ENCODE data around the gene ACSS1.

ACSS1 gene

GRCh38 chr20:25046181-25046641, 11.7 kb downstream of the ACSS1 start:
- no peak for DNase-seq (ENCODE audit: low spot score)

- DNase-seq (ENCODE audit: low spot score), result no peak
Measured at GRCh38 chr20:25045343-25045712, 12.6 kb downstream of the ACSS1 start.

- no peak for DNase-seq (ENCODE audit: low spot score)
Measured at GRCh38 chr20:25044660-25045342, 13.1 kb downstream of the ACSS1 start.

- no peak for DNase-seq (ENCODE audit: low spot score)
Measured at GRCh38 chr20:25044261-25044560, 13.7 kb downstream of the ACSS1 start.

GRCh38 chr20:25043499-25044260, 14.3 kb downstream of the ACSS1 start:
- no peak for DNase-seq (ENCODE audit: low spot score)

GRCh38 chr20:25042531-25043498, 15.1 kb downstream of the ACSS1 start:
- DNase-seq (ENCODE audit: low spot score), result no peak

- DNase-seq (ENCODE audit: low spot score), result no peak
Measured at GRCh38 chr20:25041813-25042530, 16.0 kb downstream of the ACSS1 start.

- peak; percentile 70 for DNase-seq (ENCODE audit: low spot score)
Measured at GRCh38 chr20:25040438-25040831, 17.5 kb downstream of the ACSS1 start.

GRCh38 chr20:25039697-25040437, 18.1 kb downstream of the ACSS1 start:
- DNase-seq (ENCODE audit: low spot score), result peak; percentile 74

GRCh38 chr20:25038591-25039015, 19.3 kb downstream of the ACSS1 start:
- DNase-seq (ENCODE audit: low spot score), result no peak

- DNase-seq (ENCODE audit: low spot score), result no peak
Measured at GRCh38 chr20:25038103-25038410, 19.9 kb downstream of the ACSS1 start.

GRCh38 chr20:25037288-25038102, 20.4 kb downstream of the ACSS1 start:
- DNase-seq (ENCODE audit: low spot score), result no peak

- DNase-seq (ENCODE audit: low spot score), result no peak
Measured at GRCh38 chr20:25036331-25036936, 21.5 kb downstream of the ACSS1 start.

GRCh38 chr20:25035921-25036320, 22.0 kb downstream of the ACSS1 start:
- DNase-seq (ENCODE audit: low spot score), result no peak

- no peak for DNase-seq (ENCODE audit: low spot score)
Measured at GRCh38 chr20:25033924-25034300, 24.0 kb downstream of the ACSS1 start.

GRCh38 chr20:25033265-25033923, 24.5 kb downstream of the ACSS1 start:
- DNase-seq (ENCODE audit: low spot score), result no peak

GRCh38 chr20:25032478-25033264, 25.3 kb downstream of the ACSS1 start:
- DNase-seq (ENCODE audit: low spot score), result no peak

GRCh38 chr20:25032065-25032477, 25.9 kb downstream of the ACSS1 start:
- no peak for DNase-seq (ENCODE audit: low spot score)

- DNase-seq (ENCODE audit: low spot score), result no peak
Measured at GRCh38 chr20:25031241-25031640, 26.7 kb downstream of the ACSS1 start.
